Stomach (tissue), 9 donors: Measurements from ENCODE around the gene PCSK9. TPM values are rescaled to one million over a fixed set of nuclear protein-coding genes. Genes with fewer than 3 reads are reported as not detected.

Source experiments
- DNase-seq, 2 donors: peaks; one replicate each; pipeline versions ENCODE4 v3.0.0 to v3.0.0-alpha.2; 2013 to 2019
- H3K27ac ChIP-seq, 5 donors: fragments of 200-600 bp in 4 of 5; sonication (generic) in 4 of 5; one replicate each; pipeline ENCODE4 v1.5.1; 2013 to 2019; ENCODE audit warnings: mild to moderate bottlenecking in 1 of 5, moderate library complexity in 1 of 5
- H3K27me3 ChIP-seq, 3 donors: fragments of 200-600 bp; sonication (generic); one replicate each; pipeline ENCODE4 v1.5.1; 2017 to 2019; ENCODE audit warnings: mixed run types in 1 of 3
- H3K36me3 ChIP-seq, 4 donors: fragments of 200-600 bp; sonication (generic); 1 replicate in 3 of 4; 2 replicates in 1 of 4; pipeline ENCODE4 v1.5.1; 2016 to 2019
- H3K4me1 ChIP-seq, 4 donors: fragments of 200-600 bp; sonication (generic); one replicate each; pipeline ENCODE4 v1.5.1; 2016 to 2019
- H3K4me3 ChIP-seq, 4 donors: fragments of 200-600 bp; sonication (generic) in 3 of 4; one replicate each; pipeline ENCODE4 v1.5.1; 2016 to 2019; ENCODE audit warnings: mild to moderate bottlenecking in 1 of 4
- H3K9me3 ChIP-seq, 4 donors: fragments of 200-600 bp; sonication (generic); one replicate each; pipeline ENCODE4 v1.5.1; 2016 to 2019
- CTCF ChIP-seq, 7 experiments: fragments of 450-650 bp in 4 of 7; fragments of 200-600 bp in 3 of 7; sonication (generic) in 3 of 7; IDR thresholded peaks; one replicate each; pipeline ENCODE4 v1.5.1; 2016 to 2019; ENCODE audit warnings: antibody characterized with exemption in 7 of 7, control low read depth in 2 of 7, mild to moderate bottlenecking in 1 of 7
- EP300 ChIP-seq: sonication (generic); formaldehyde crosslinking; IDR thresholded peaks from one replicate; pipeline ENCODE4 v1.6.1; 2017; ENCODE audit warnings: antibody characterized with exemption
- POLR2A ChIP-seq, 4 donors: fragments of 450-650 bp; IDR thresholded peaks; one replicate each; pipeline ENCODE4 v1.6.1; 2016; ENCODE audit warnings: antibody characterized with exemption in 4 of 4, control low read depth in 2 of 4, mild to moderate bottlenecking in 1 of 4, moderate library complexity in 1 of 4
- POLR2AphosphoS5 ChIP-seq, 3 donors: sonication (generic); formaldehyde crosslinking; IDR thresholded peaks; one replicate each; pipeline ENCODE4 v1.6.1; 2016; ENCODE audit warnings: antibody characterized with exemption in 3 of 3
- WGBS, 5 donors: extraction: QIAGEN DNeasy Blood & Tissue Kit in 3 of 5; methylation state at CpG; one replicate each; pipeline versions ENCODE4 v1.1.5 to v1.1.7; 2013 to 2018; 5-methylcytosine and 5-hydroxymethylcytosine counted together
- intact Hi-C: fragments of 100-400 bp; cut with DNase I; formaldehyde crosslinking; loops from one replicate; pipeline ENCODE4 v1.15.1; 2023; ENCODE audit warnings: low total_unique reads
- polyA plus RNA-seq, 3 donors: library from polyadenylated mRNA; stranded (reverse); fragments of 200-250 nt; gene quantifications; one replicate each; pipeline ENCODE4 v1.2.3, GENCODE V29; 2013
- total RNA-seq, 5 donors: library from RNA; depleted of rRNA; stranded (reverse); fragments of >200 nt; gene quantifications; one replicate each; pipeline versions ENCODE4 v1.1.0 to v1.2.3, GENCODE V29; 2014 to 2016
- donor health status: healthy with polysubstance abuse.
- donor health status: Bipolar disorder and iron deficiency.
- donor health status: healthy.

The PCSK9 gene
- total and polyA plus RNA-seq, 8 donors = 1.1 to 26.1 (median 2.6) TPM; not detected in 2

- no peak for TF ChIP-seq POLR2A (IDR thresholded peaks at IDR 0.05)
- no peak for TF ChIP-seq CTCF (IDR thresholded peaks at IDR 0.05)
- no peak for TF ChIP-seq POLR2AphosphoS5 (IDR thresholded peaks at IDR 0.05)
- TF ChIP-seq EP300 = no peak
Measured at GRCh38 chr1:55073187-55073916, 34.0 kb downstream of the PCSK9 start.

GRCh38 chr1:55074455-55074854, 35.1 kb downstream of the PCSK9 start:
- Histone ChIP-seq H3K27me3 (no peaks in the 10 kb centered on the region), H3K4me1 (no peaks in the 10 kb centered on the region), H3K4me3 (no peak overlapping the region), H3K9me3 (no peaks in the 10 kb centered on the region), H3K36me3 (peaks cover 64 to 100% (median 100%) of the 10 kb centered on the region in 4 donors), H3K27ac (no peak overlapping the region)
- WGBS, 5 donors = 72 to 96% (median 94%) methylated on average over 2 of the region's 2 CpGs
- no peak for TF ChIP-seq CTCF (IDR thresholded peaks at IDR 0.05)
- no peak for TF ChIP-seq POLR2A (IDR thresholded peaks at IDR 0.05)
- TF ChIP-seq POLR2AphosphoS5 (IDR thresholded peaks at IDR 0.05) = no peak
- TF ChIP-seq EP300 = no peak
- intact Hi-C loops = loop anchor here (2.0 kb wide), 1 partner anchor 16 kb away; no protein-coding TSS in a partner anchor
- no peak for DNase-seq

More at GRCh38 chr1:55073187-55073916, 34.0 kb downstream of the PCSK9 start:
- H3K4me1 ChIP-seq = no peaks in the 10 kb centered on the region
- no peak overlapping the region for H3K27ac ChIP-seq
- no peak for DNase-seq
- no peaks in the 10 kb centered on the region for H3K9me3 ChIP-seq
- H3K4me3 ChIP-seq = no peak overlapping the region
- H3K27me3 ChIP-seq = no peaks in the 10 kb centered on the region
- peaks cover 68 to 100% (median 100%) of the 10 kb centered on the region in 4 donors for H3K36me3 ChIP-seq
- 81 to 91% (median 82%) methylated on average over 3 of the region's 3 CpGs for WGBS, 5 donors
- intact Hi-C loops = no loop called here

- Histone ChIP-seq H3K27me3 (no peaks in the 10 kb centered on the region), H3K4me3 (no peak overlapping the region), H3K27ac (no peak overlapping the region), H3K9me3 (no peaks in the 10 kb centered on the region), H3K4me1 (no peaks in the 10 kb centered on the region), H3K36me3 (peaks cover 57 to 100% (median 100%) of the 10 kb centered on the region in 4 donors)
- intact Hi-C loops = no loop called here
- no peak for TF ChIP-seq EP300
- no peak for TF ChIP-seq POLR2A (IDR thresholded peaks at IDR 0.05)
- no peak for TF ChIP-seq CTCF (IDR thresholded peaks at IDR 0.05)
- no peak for TF ChIP-seq POLR2AphosphoS5 (IDR thresholded peaks at IDR 0.05)
- DNase-seq = no peak
- WGBS, 5 donors = 90 to 100% (median 96%) methylated on average over 1 of the region's 1 CpG
Measured at GRCh38 chr1:55076356-55076755, 37.0 kb downstream of the PCSK9 start.

GRCh38 chr1:55078470-55078869, 39.1 kb downstream of the PCSK9 start:
- TF ChIP-seq POLR2AphosphoS5 (IDR thresholded peaks at IDR 0.05) = no peak
- no peak for TF ChIP-seq EP300
- TF ChIP-seq POLR2A (IDR thresholded peaks at IDR 0.05) = no peak
- no peak overlapping the region for H3K4me3 ChIP-seq
- H3K27ac ChIP-seq = no peak overlapping the region
- no peaks in the 10 kb centered on the region for H3K27me3 ChIP-seq
- WGBS, 5 donors = 72 to 81% (median 80%) methylated on average over 3 of the region's 3 CpGs
- H3K9me3 ChIP-seq = no peaks in the 10 kb centered on the region
- H3K36me3 ChIP-seq = peaks cover 54 to 100% (median 100%) of the 10 kb centered on the region in 4 donors
- intact Hi-C loops = no loop called here
- no peak for DNase-seq
- H3K4me1 ChIP-seq = no peaks in the 10 kb centered on the region

GRCh38 chr1:55079651-55080050, 40.3 kb downstream of the PCSK9 start:
- H3K27ac ChIP-seq = no peak overlapping the region
- DNase-seq = no peak
- no peaks in the 10 kb centered on the region for H3K9me3 ChIP-seq
- WGBS, 5 donors = 95 to 98% (median 98%) methylated on average over 7 of the region's 7 CpGs
- no peak for TF ChIP-seq EP300
- TF ChIP-seq POLR2AphosphoS5 (IDR thresholded peaks at IDR 0.05) = no peak
- no peak for TF ChIP-seq CTCF (IDR thresholded peaks at IDR 0.05)
- TF ChIP-seq POLR2A (IDR thresholded peaks at IDR 0.05) = no peak
- no peaks in the 10 kb centered on the region for H3K27me3 ChIP-seq
- intact Hi-C loops = no loop called here
- no peaks in the 10 kb centered on the region for H3K4me1 ChIP-seq
- no peak overlapping the region for H3K4me3 ChIP-seq
- peaks cover 55 to 100% (median 100%) of the 10 kb centered on the region in 4 donors for H3K36me3 ChIP-seq
